ENCODE measurements around the gene SIAH1. TPM values are rescaled to one million over a fixed set of nuclear protein-coding genes. Genes with fewer than 3 reads are reported as not detected.

SIAH1 gene
- total and polyA plus RNA-seq, 9 of the 15 experiments (the other 6 are each of a cell fraction or from before 2014, with no cell fraction given) = 4.1 to 14.3 (median 12.5) TPM

- TF ChIP-seq ZBTB33 (CRISPR knock-in tag; IDR thresholded peaks at IDR 0.05) (no peak), TAF15 (IDR thresholded peaks at IDR 0.05; ENCODE audit: low read depth, low read length) (no peak), SREBF1 (IDR thresholded peaks at IDR 0.05; ENCODE audit: borderline replicate concordance, low read depth, low read length) (no peak), E4F1 (CRISPR knock-in tag; IDR thresholded peaks at IDR 0.05; ENCODE audit: borderline replicate concordance) (no peak), ZSCAN32 (CRISPR knock-in tag; IDR thresholded peaks at IDR 0.05) (no peak), ZNF589 (CRISPR knock-in tag; IDR thresholded peaks at IDR 0.05; ENCODE audit: low read depth) (peak; percentile 76), ZC3H8 (IDR thresholded peaks at IDR 0.05) (no peak), MTA1 (IDR thresholded peaks at IDR 0.05; ENCODE audit: borderline replicate concordance) (no peak), PHF8 (IDR thresholded peaks at IDR 0.05; ENCODE audit: borderline replicate concordance, low read length) (peak; percentile 95; the same call in 1 of the 2 replicates), TCF7L2 (IDR thresholded peaks at IDR 0.05; ENCODE audit: low read depth, low read length) (no peak), CBX1 (IDR thresholded peaks at IDR 0.05; ENCODE audit: low read depth) (no peak), DLX4 (CRISPR knock-in tag; IDR thresholded peaks at IDR 0.05) (no peak), POLR2AphosphoS2 (IDR thresholded peaks at IDR 0.05; ENCODE audit: low read length) (peak; percentile 64; the same call in 1 of the 2 replicates), HNRNPK (IDR thresholded peaks at IDR 0.05; ENCODE audit: low read depth, low read length, poor library complexity, severe bottlenecking) (no peak), RBM15 (IDR thresholded peaks at IDR 0.05; ENCODE audit: insufficient read depth, low read length) (no peak), MAFF (IDR thresholded peaks at IDR 0.05; ENCODE audit: low read length) (no peak), ATF7 (IDR thresholded peaks at IDR 0.05) (peak; percentile 69; the same call in 1 of the 2 replicates), STAG1 (CRISPR knock-in tag; IDR thresholded peaks at IDR 0.05; ENCODE audit: borderline replicate concordance) (no peak), DDX20 (tag; IDR thresholded peaks at IDR 0.05; ENCODE audit: low read depth) (no peak), ZNF431 (CRISPR knock-in tag; IDR thresholded peaks at IDR 0.05) (no peak; the same call in 1 of the 2 replicates), ZNF311 (CRISPR knock-in tag; IDR thresholded peaks at IDR 0.05) (no peak), HNRNPH1 (optimal IDR thresholded peaks at IDR 0.05; ENCODE audit: low read depth, low read length) (no peak), SMARCA5 (IDR thresholded peaks at IDR 0.05) (no peak)
Measured at GRCh38 chr16:48385253-48386150, at the start of gene SIAH1 (continued).

Data from K562 (cell line).